GM21423 (cell line): ENCODE measurements around the gene THRA.

ENCODE experiments used
- ATAC-seq: cut with Tn5 transposase; IDR thresholded peaks from one replicate; pipeline ENCODE4 v1.9.1; 2021; ENCODE audit warnings: mild to moderate bottlenecking, moderate library complexity; ENCODE audit not compliant: unreplicated experiment

The THRA gene

GRCh38 chr17:40025991-40026815 is 36.6 kb upstream of the THRA start:
- ATAC-seq, result no peak

- ATAC-seq, result no peak
Observed at GRCh38 chr17:40026816-40027613, 35.8 kb upstream of the THRA start.

GRCh38 chr17:40027614-40028012 is 35.2 kb upstream of the THRA start:
- no peak for ATAC-seq

GRCh38 chr17:40028595-40028994 is 34.2 kb upstream of the THRA start:
- no peak for ATAC-seq

- ATAC-seq, result no peak
Observed at GRCh38 chr17:40031706-40032105, 31.1 kb upstream of the THRA start.

- ATAC-seq, result no peak
Observed at GRCh38 chr17:40032322-40033320, 30.1 kb upstream of the THRA start.

- ATAC-seq, result no peak
Observed at GRCh38 chr17:40033339-40033738, 29.4 kb upstream of the THRA start.

GRCh38 chr17:40034426-40035161 is 28.2 kb upstream of the THRA start:
- ATAC-seq, result no peak

- ATAC-seq, result no peak
Observed at GRCh38 chr17:40035162-40035559, 27.6 kb upstream of the THRA start.

- no peak for ATAC-seq
Observed at GRCh38 chr17:40038882-40039513, 23.8 kb upstream of the THRA start.

- no peak for ATAC-seq
Observed at GRCh38 chr17:40041196-40041595, 21.6 kb upstream of the THRA start.

GRCh38 chr17:40056379-40057015 is 6.3 kb upstream of the THRA start:
- no peak for ATAC-seq

- ATAC-seq, result no peak
Observed at GRCh38 chr17:40058186-40058784, 4.5 kb upstream of the THRA start.

- no peak for ATAC-seq
Observed at GRCh38 chr17:40058865-40059264, 3.9 kb upstream of the THRA start.

- no peak for ATAC-seq
Observed at GRCh38 chr17:40059729-40060475, 2.9 kb upstream of the THRA start.

- no peak for ATAC-seq
Observed at GRCh38 chr17:40060887-40061608, 1.7 kb upstream of the THRA start.

GRCh38 chr17:40061609-40062038 is 1.1 kb upstream of the THRA start:
- ATAC-seq, result no peak
